Neural cell (in vitro differentiated cells): ENCODE measurements around the gene XYLT2. TPM values are rescaled to one million over a fixed set of nuclear protein-coding genes. Genes with fewer than 3 reads are reported as not detected.

Experiments used
- H2AFZ ChIP-seq: fragments of 200-600, 300-800 bp; sonication (generic), shearing (Covaris generic); 2 replicates; pipeline ENCODE4 v1.6.0; 2014; ENCODE audit warnings: low read depth, mild to moderate bottlenecking, antibody characterized with exemption, low read length, moderate library complexity
- H3F3A ChIP-seq: fragments of 200-600 bp; shearing (Covaris generic); 2 replicates; pipeline ENCODE4 v1.6.1; 2016; ENCODE audit warnings: mild to moderate bottlenecking, moderate library complexity, mixed read lengths, antibody characterized with exemption, low read length; ENCODE audit not compliant: insufficient read depth, poor library complexity, severe bottlenecking
- H3K27ac ChIP-seq: fragments of 200-600, 300-800 bp; sonication (generic), shearing (Covaris generic); 2 replicates; pipeline ENCODE4 v1.5.1; 2014; ENCODE audit warnings: mild to moderate bottlenecking, low read length, moderate library complexity
- H3K27me3 ChIP-seq: fragments of 300-800, 200-600 bp; sonication (generic), shearing (Covaris generic); 2 replicates; pipeline ENCODE4 v1.6.0; 2014; ENCODE audit warnings: mild to moderate bottlenecking, low read depth, low read length, moderate library complexity; ENCODE audit not compliant: insufficient read depth
- H3K36me3 ChIP-seq: fragments of 300-800, 200-600 bp; sonication (generic), shearing (Covaris generic); 2 replicates; pipeline ENCODE4 v1.5.1; 2014; ENCODE audit warnings: mild to moderate bottlenecking, antibody characterized with exemption, low read length, moderate library complexity; ENCODE audit not compliant: insufficient read depth
- H3K4me2 ChIP-seq: fragments of 300-800, 200-600 bp; sonication (generic), shearing (Covaris generic); 2 replicates; pipeline ENCODE4 v1.6.0; 2014; ENCODE audit warnings: mild to moderate bottlenecking, low read length
- H3K4me3 ChIP-seq: fragments of 300-800, 200-600 bp; sonication (generic), shearing (Covaris generic); 2 replicates; pipeline ENCODE4 v1.5.1; 2014; ENCODE audit warnings: mild to moderate bottlenecking, low read length, moderate library complexity
- H3K79me2 ChIP-seq: fragments of 200-600 bp; shearing (Covaris generic); replicated peaks from 2 replicates; pipeline ENCODE4 v1.6.0; 2014; ENCODE audit warnings: mild to moderate bottlenecking, low read length, moderate library complexity; ENCODE audit not compliant: insufficient read depth
- H3K9ac ChIP-seq: fragments of 300-800, 200-600 bp; sonication (generic), shearing (Covaris generic); 2 replicates; pipeline ENCODE4 v1.6.1; 2016; ENCODE audit warnings: mild to moderate bottlenecking, low read length, mixed read lengths
- H3K9me2 ChIP-seq: fragments of 200-600 bp; shearing (Covaris generic); 2 replicates; pipeline ENCODE4 v1.6.1; 2016; ENCODE audit warnings: mild to moderate bottlenecking, low read length, mixed read lengths; ENCODE audit not compliant: insufficient read depth
- H3K9me3 ChIP-seq: fragments of 200-600, 300-800 bp; sonication (generic), shearing (Covaris generic); 2 replicates; pipeline ENCODE4 v1.6.1; 2016; ENCODE audit warnings: mild to moderate bottlenecking, mixed run types, low read length, moderate library complexity, mixed read lengths
- H4K20me1 ChIP-seq: fragments of 200-600 bp; shearing (Covaris generic); 2 replicates; pipeline ENCODE4 v1.6.1; 2016; ENCODE audit warnings: mild to moderate bottlenecking, mixed run types; ENCODE audit not compliant: insufficient read depth
- CTCF ChIP-seq: fragments of 450-650 bp; IDR thresholded peaks from 2 replicates; pipeline ENCODE4 v1.5.1; 2014; ENCODE audit warnings: antibody characterized with exemption, mild to moderate bottlenecking, moderate library complexity; ENCODE audit not compliant: poor library complexity, severe bottlenecking
- EP300 ChIP-seq: fragments of 450-650 bp; conservative IDR thresholded peaks from 2 replicates; pipeline ENCODE4 v1.6.1; 2014; ENCODE audit warnings: antibody characterized with exemption, mild to moderate bottlenecking, moderate library complexity; ENCODE audit not compliant: poor library complexity, severe bottlenecking
- EZH2 ChIP-seq: fragments of 200-600, 300-800 bp; shearing (Covaris generic), sonication (generic); IDR thresholded peaks from 2 replicates; pipeline ENCODE4 v1.6.1; 2014; ENCODE audit warnings: antibody characterized with exemption, low read length, borderline replicate concordance, mild to moderate bottlenecking; ENCODE audit not compliant: insufficient read depth, poor library complexity, severe bottlenecking
- MXI1 ChIP-seq: fragments of 450-650 bp; conservative IDR thresholded peaks from 2 replicates; pipeline ENCODE4 v1.6.1; 2014; ENCODE audit warnings: antibody characterized with exemption, mild to moderate bottlenecking; ENCODE audit not compliant: poor library complexity, severe bottlenecking
- POLR2AphosphoS5 ChIP-seq: IDR thresholded peaks from 2 replicates; pipeline ENCODE4 v1.6.1; 2012
- RAD21 ChIP-seq: fragments of 450-650 bp; conservative IDR thresholded peaks from 2 replicates; pipeline ENCODE4 v1.6.1; 2014; ENCODE audit warnings: antibody characterized with exemption, mild to moderate bottlenecking, moderate library complexity
- SMC3 ChIP-seq: fragments of 450-650 bp; conservative IDR thresholded peaks from 2 replicates; pipeline ENCODE4 v1.6.1; 2014; ENCODE audit warnings: antibody characterized with exemption, mild to moderate bottlenecking, moderate library complexity; ENCODE audit not compliant: poor library complexity
- TAF1 ChIP-seq: IDR thresholded peaks from 2 replicates; pipeline ENCODE4 v1.6.1; 2012; ENCODE audit warnings: low read depth
- polyA plus RNA-seq: library from polyadenylated mRNA; depleted of rRNA; stranded (reverse); fragments of >200 nt; gene quantifications from 2 replicates; pipeline ENCODE4 v1.2.3, GENCODE V29; 2014
- TF ChIP-seq, protein P1 (sequence below): IDR thresholded peaks from 2 replicates; pipeline ENCODE4 v1.6.1; 2012; ENCODE audit warnings: borderline replicate concordance

The XYLT2 gene
- polyA plus RNA-seq, 1 donor from 2014 or later, result 6.9 TPM

DNA sequence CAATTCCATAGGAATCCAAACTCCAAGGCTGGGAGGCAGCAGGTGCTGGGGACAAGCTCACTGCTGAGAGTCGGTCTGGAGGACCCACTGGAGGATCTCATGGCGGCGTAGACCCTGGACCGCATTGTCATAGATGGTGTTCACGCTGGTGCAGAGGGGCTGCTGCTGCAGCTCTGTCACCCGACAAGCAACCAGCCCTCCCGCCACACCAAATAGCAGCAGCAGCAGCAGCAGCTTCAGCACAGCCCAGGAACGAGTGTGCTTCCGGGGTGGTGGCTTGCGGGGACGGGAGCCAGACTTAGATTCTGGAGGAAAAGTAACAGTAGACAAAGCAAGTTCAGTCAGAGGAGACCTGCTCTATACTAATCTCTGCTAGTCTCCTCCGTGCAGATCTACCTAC is 37.0 kb downstream of the XYLT2 start:
- no peak overlapping the region for H3K27ac ChIP-seq
- H4K20me1 ChIP-seq, result no peaks in the 10 kb centered on the region
- H3K9ac ChIP-seq, result no peak overlapping the region
- no peaks in the 10 kb centered on the region for H3K36me3 ChIP-seq
- H2AFZ ChIP-seq, result no peak overlapping the region
- no peak overlapping the region for H3K4me2 ChIP-seq
- H3K79me2 ChIP-seq, result no peaks in the 10 kb centered on the region
- H3K9me3 ChIP-seq, result no peaks in the 10 kb centered on the region
- TF ChIP-seq MXI1, result no peak
- no peak for TF ChIP-seq EZH2
- TF ChIP-seq POLR2AphosphoS5, result no peak
- TF ChIP-seq SMC3, result no peak
- no peak for TF ChIP-seq RAD21
- TF ChIP-seq EP300, result no peak
- TF ChIP-seq, protein P1, sequence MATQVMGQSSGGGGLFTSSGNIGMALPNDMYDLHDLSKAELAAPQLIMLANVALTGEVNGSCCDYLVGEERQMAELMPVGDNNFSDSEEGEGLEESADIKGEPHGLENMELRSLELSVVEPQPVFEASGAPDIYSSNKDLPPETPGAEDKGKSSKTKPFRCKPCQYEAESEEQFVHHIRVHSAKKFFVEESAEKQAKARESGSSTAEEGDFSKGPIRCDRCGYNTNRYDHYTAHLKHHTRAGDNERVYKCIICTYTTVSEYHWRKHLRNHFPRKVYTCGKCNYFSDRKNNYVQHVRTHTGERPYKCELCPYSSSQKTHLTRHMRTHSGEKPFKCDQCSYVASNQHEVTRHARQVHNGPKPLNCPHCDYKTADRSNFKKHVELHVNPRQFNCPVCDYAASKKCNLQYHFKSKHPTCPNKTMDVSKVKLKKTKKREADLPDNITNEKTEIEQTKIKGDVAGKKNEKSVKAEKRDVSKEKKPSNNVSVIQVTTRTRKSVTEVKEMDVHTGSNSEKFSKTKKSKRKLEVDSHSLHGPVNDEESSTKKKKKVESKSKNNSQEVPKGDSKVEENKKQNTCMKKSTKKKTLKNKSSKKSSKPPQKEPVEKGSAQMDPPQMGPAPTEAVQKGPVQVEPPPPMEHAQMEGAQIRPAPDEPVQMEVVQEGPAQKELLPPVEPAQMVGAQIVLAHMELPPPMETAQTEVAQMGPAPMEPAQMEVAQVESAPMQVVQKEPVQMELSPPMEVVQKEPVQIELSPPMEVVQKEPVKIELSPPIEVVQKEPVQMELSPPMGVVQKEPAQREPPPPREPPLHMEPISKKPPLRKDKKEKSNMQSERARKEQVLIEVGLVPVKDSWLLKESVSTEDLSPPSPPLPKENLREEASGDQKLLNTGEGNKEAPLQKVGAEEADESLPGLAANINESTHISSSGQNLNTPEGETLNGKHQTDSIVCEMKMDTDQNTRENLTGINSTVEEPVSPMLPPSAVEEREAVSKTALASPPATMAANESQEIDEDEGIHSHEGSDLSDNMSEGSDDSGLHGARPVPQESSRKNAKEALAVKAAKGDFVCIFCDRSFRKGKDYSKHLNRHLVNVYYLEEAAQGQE, result no peak
- TF ChIP-seq TAF1, result no peak
- H3F3A ChIP-seq, result no peaks in the 10 kb centered on the region
- H3K27me3 ChIP-seq, result no peaks in the 10 kb centered on the region
- no peaks in the 10 kb centered on the region for H3K9me2 ChIP-seq
- no peak overlapping the region for H3K4me3 ChIP-seq

DNA sequence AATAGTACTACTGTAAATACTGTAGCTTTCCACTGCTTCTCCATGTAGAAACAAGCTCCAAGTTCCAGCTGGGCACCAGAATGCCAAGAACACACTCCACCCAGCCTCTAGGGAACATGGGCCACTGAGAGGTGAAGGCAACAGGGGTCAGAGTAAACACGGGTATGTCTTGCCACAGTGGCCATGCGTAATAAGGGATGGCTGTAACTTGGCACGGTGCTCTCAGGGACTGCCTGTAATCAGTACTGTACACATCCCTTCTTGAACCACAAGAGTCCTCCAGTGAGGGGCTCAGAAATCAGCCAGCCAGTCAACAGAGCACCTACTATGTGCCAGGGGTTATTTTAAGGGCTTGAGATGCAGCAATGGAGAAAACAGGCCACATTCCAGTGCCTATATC is 40.6 kb downstream of the XYLT2 start:
- no peak overlapping the region for H3K9ac ChIP-seq
- no peak overlapping the region for H2AFZ ChIP-seq
- no peaks in the 10 kb centered on the region for H3K36me3 ChIP-seq
- H3K9me2 ChIP-seq, result no peaks in the 10 kb centered on the region
- TF ChIP-seq, protein P1, result no peak
- TF ChIP-seq POLR2AphosphoS5 (no peak), CTCF (no peak), MXI1 (no peak), EP300 (no peak), RAD21 (no peak), TAF1 (no peak)
- H3K79me2 ChIP-seq, result no peaks in the 10 kb centered on the region
- no peaks in the 10 kb centered on the region for H3K9me3 ChIP-seq
- no peak overlapping the region for H3K27ac ChIP-seq
- H3F3A ChIP-seq, result no peaks in the 10 kb centered on the region
- no peaks in the 10 kb centered on the region for H4K20me1 ChIP-seq
- no peak overlapping the region for H3K4me2 ChIP-seq
- H3K4me3 ChIP-seq, result no peak overlapping the region
- no peaks in the 10 kb centered on the region for H3K27me3 ChIP-seq
